Peyer's patch (tissue), 4 donors: ENCODE data around the gene PLXDC1. TPM values are rescaled to one million over a fixed set of nuclear protein-coding genes. Genes with fewer than 3 reads are reported as not detected.

Experiments
- DNase-seq, 3 donors: peaks; one replicate each; pipeline ENCODE4 v3.0.0-alpha.2; 2017 to 2019
- H3K27ac ChIP-seq, 4 donors: fragments of 200-600 bp; sonication (generic); one replicate each; pipeline ENCODE4 v1.5.1; 2016 to 2019
- H3K27me3 ChIP-seq, 2 donors: fragments of 200-600 bp; sonication (generic); one replicate each; pipeline ENCODE4 v1.5.1; 2019
- H3K36me3 ChIP-seq, 3 donors: fragments of 200-600 bp; sonication (generic); one replicate each; pipeline ENCODE4 v1.5.1; 2016 to 2019
- H3K4me1 ChIP-seq, 4 donors: fragments of 200-600 bp; sonication (generic); one replicate each; pipeline ENCODE4 v1.5.1; 2016 to 2019
- H3K4me3 ChIP-seq, 4 donors: fragments of 200-600 bp; sonication (generic); 1 replicate in 3 of 4; 2 replicates in 1 of 4; pipeline ENCODE4 v1.5.1; 2016 to 2019; ENCODE audit warnings: mild to moderate bottlenecking in 1 of 4
- H3K9me3 ChIP-seq, 4 donors: fragments of 200-600 bp; sonication (generic); one replicate each; pipeline ENCODE4 v1.5.1; 2016 to 2019; ENCODE audit warnings: mild to moderate bottlenecking in 1 of 4
- CTCF ChIP-seq, 6 experiments: fragments of 450-650 bp in 4 of 6; fragments of 200-600 bp in 2 of 6; sonication (generic) in 1 of 6; IDR thresholded peaks; one replicate each; pipeline ENCODE4 v1.5.1; 2017 to 2019; ENCODE audit warnings: antibody characterized with exemption in 6 of 6, mild to moderate bottlenecking in 3 of 6, moderate library complexity in 1 of 6
- POLR2A ChIP-seq, 2 donors: fragments of 450-650 bp; IDR thresholded peaks; one replicate each; pipeline ENCODE4 v1.5.1; 2017; ENCODE audit warnings: antibody characterized with exemption in 2 of 2, mild to moderate bottlenecking in 2 of 2, moderate library complexity in 2 of 2
- total RNA-seq, 4 donors: library from RNA; depleted of rRNA; stranded (reverse); fragments of >200 nt; gene quantifications; one replicate each; pipeline ENCODE4 v1.1.0, GENCODE V29; 2016

Gene PLXDC1
- 10 to 100 TPM; 14.5 to 34.7 (median 18.2) TPM for total RNA-seq

GRCh38 chr17:39151150-39151942 lies at the start of gene PLXDC1:
PLXDC1 (minus strand) TSS chr17:39151637; CDS start chr17:39151437, 200 bp downstream.
- no peaks in the 10 kb centered on the region for H3K36me3 ChIP-seq
- DNase-seq, result peak in 2 of 3 donors; percentile 51 to 56
- H3K4me1 ChIP-seq, result peaks cover 0 to 17% (median 11%) of the 10 kb centered on the region in 4 donors
- peak within 1 kb of the TSS; percentile 61 to 96 (median 86) for H3K27ac ChIP-seq
- H3K27me3 ChIP-seq, result peaks cover 0 to 4% of the 10 kb centered on the region in 2 donors
- no peaks in the 10 kb centered on the region for H3K9me3 ChIP-seq
- H3K4me3 ChIP-seq, result peak within 1 kb of the TSS; percentile 62 to 99 (median 68)
- no peak for TF ChIP-seq CTCF (IDR thresholded peaks at IDR 0.05)
- no peak for TF ChIP-seq POLR2A (IDR thresholded peaks at IDR 0.05)

GRCh38 chr17:39200957-39201510 lies 49.6 kb upstream of the PLXDC1 start:
- TF ChIP-seq POLR2A (IDR thresholded peaks at IDR 0.05) (no peak), CTCF (IDR thresholded peaks at IDR 0.05) (no peak)
- Histone ChIP-seq H3K36me3 (peaks cover 0 to 42% (median 0%) of the 10 kb centered on the region in 3 donors), H3K27me3 (no peaks in the 10 kb centered on the region), H3K9me3 (no peaks in the 10 kb centered on the region), H3K4me1 (peaks cover 0 to 30% (median 18%) of the 10 kb centered on the region in 4 donors), H3K27ac (peak overlapping the region; percentile 92 to 98 (median 93)), H3K4me3 (peak overlapping the region; percentile 62 to 92 (median 76))
- DNase-seq, result no peak

- peak; percentile 74 to 89 (median 85) for DNase-seq
- H3K27me3 ChIP-seq, result no peaks in the 10 kb centered on the region
- H3K27ac ChIP-seq, result peak within 1 kb of the TSS; percentile 92 to 98 (median 93)
- peak within 1 kb of the TSS; percentile 62 to 92 (median 76) for H3K4me3 ChIP-seq
- peak; percentile 30 to 40 for TF ChIP-seq POLR2A (IDR thresholded peaks at IDR 0.05)
- TF ChIP-seq CTCF (IDR thresholded peaks at IDR 0.05), result peak in 1 of 6 experiments; percentile 3
- H3K9me3 ChIP-seq, result no peaks in the 10 kb centered on the region
- peaks cover 0 to 41% (median 0%) of the 10 kb centered on the region in 3 donors for H3K36me3 ChIP-seq
- peaks cover 0 to 30% (median 21%) of the 10 kb centered on the region in 4 donors for H3K4me1 ChIP-seq
Observed at GRCh38 chr17:39200070-39200879, 48.8 kb upstream of the PLXDC1 start, which contains the start of gene RPL19. RPL19 (plus strand) TSS chr17:39200283; CDS start chr17:39200345, 62 bp downstream.

GRCh38 chr17:39199820-39200069 lies 48.3 kb upstream of the PLXDC1 start:
- peak; percentile 84 to 96 (median 89) for DNase-seq
- Histone ChIP-seq H3K36me3 (peaks cover 0 to 36% (median 0%) of the 10 kb centered on the region in 3 donors), H3K4me3 (peak overlapping the region; percentile 62 to 92 (median 76)), H3K27ac (peak overlapping the region; percentile 92 to 98 (median 93)), H3K27me3 (no peaks in the 10 kb centered on the region), H3K9me3 (no peaks in the 10 kb centered on the region), H3K4me1 (peaks cover 0 to 30% (median 21%) of the 10 kb centered on the region in 4 donors)
- TF ChIP-seq POLR2A (IDR thresholded peaks at IDR 0.05), result peak in 1 of 2 donors; percentile 22
- TF ChIP-seq CTCF (IDR thresholded peaks at IDR 0.05), result no peak

- TF ChIP-seq CTCF (IDR thresholded peaks at IDR 0.05) (no peak), POLR2A (IDR thresholded peaks at IDR 0.05) (no peak)
- no peaks in the 10 kb centered on the region for H3K27me3 ChIP-seq
Observed at GRCh38 chr17:39198186-39198566, 46.7 kb upstream of the PLXDC1 start.

More at GRCh38 chr17:39198186-39198566, 46.7 kb upstream of the PLXDC1 start:
- peaks cover 0 to 30% (median 21%) of the 10 kb centered on the region in 4 donors for H3K4me1 ChIP-seq
- peak overlapping the region in 3 of 4 donors; percentile 65 to 79 (median 65) for H3K27ac ChIP-seq
- peaks cover 0 to 20% (median 0%) of the 10 kb centered on the region in 3 donors for H3K36me3 ChIP-seq
- peak overlapping the region; percentile 62 to 72 (median 68) for H3K4me3 ChIP-seq
- DNase-seq, result no peak
- H3K9me3 ChIP-seq, result no peaks in the 10 kb centered on the region
